ENCODE measurements around the gene TMEM131L.

TMEM131L gene

DNA sequence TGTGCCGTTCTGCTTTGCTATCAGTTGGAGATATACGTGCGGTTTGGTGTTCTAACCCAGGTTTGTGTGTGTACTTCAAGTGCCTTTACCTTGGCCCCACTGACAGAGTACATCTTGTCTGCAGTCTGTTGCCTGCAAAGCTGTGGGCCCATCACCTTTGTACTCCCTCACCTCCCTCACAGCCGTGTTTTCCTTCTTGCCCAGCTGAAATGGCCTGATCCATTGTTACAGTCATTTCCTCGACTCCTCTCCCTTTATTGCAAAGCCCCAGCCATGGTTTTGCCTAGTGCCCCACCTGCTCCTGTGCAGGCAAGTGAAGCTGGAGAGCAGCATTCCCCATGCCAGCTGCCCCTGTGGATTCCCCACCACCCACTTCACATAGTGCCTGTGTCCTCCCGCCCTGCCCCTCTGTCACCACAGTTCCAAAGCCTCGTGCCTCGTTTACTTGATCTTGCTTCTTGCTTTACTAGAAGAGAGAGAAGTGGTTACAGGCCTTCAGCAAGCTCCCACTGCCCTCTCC lies 162.7 kb downstream of the TMEM131L start:
- ChIA-PET POLR2A (no interaction called here), CTCF (interaction anchor here (1.0 kb wide), 1 partner anchor 14 kb away, joined by 4 read pairs; no protein-coding TSS in a partner anchor)
- TF ChIP-seq CTCF (IDR thresholded peaks at IDR 0.05; ENCODE audit: control extremely low read depth, extremely low read depth, low read depth, missing control alignments) = no peak
- no peak for DNase-seq (ENCODE audit: extremely low spot score)

GRCh38 chr4:153629776-153630175 lies 163.6 kb downstream of the TMEM131L start:
- DNase-seq (ENCODE audit: extremely low spot score) = no peak
- no peak for TF ChIP-seq CTCF (IDR thresholded peaks at IDR 0.05; ENCODE audit: control extremely low read depth, extremely low read depth, low read depth, missing control alignments)
- ChIA-PET POLR2A (no interaction called here), CTCF (interaction anchor here (2.1 kb wide), 1 partner anchor 14 kb away, joined by 14 read pairs; no protein-coding TSS in a partner anchor)

GRCh38 chr4:153634738-153635353 lies 168.7 kb downstream of the TMEM131L start:
- ChIA-PET POLR2A (no interaction called here), CTCF (interaction anchor here (0.6 to 2.2 kb wide), 11 partner anchors 9 to 292 kb away, joined by 3 to 14 read pairs (median 3); no protein-coding TSS in a partner anchor)
- no peak for DNase-seq (ENCODE audit: extremely low spot score)
- peak; percentile 38 for TF ChIP-seq CTCF (IDR thresholded peaks at IDR 0.05; ENCODE audit: control extremely low read depth, extremely low read depth, low read depth, missing control alignments)

GRCh38 chr4:153635846-153636245 lies 169.7 kb downstream of the TMEM131L start:
- DNase-seq (ENCODE audit: extremely low spot score) = no peak
- POLR2A ChIA-PET = interaction anchor here (0.6 kb wide), 1 partner anchor 1081 kb away, joined by 7 read pairs; no protein-coding TSS in a partner anchor
- TF ChIP-seq CTCF (IDR thresholded peaks at IDR 0.05; ENCODE audit: control extremely low read depth, extremely low read depth, low read depth, missing control alignments) = no peak
- CTCF ChIA-PET = interaction anchor here (1.5 to 2.2 kb wide), 4 partner anchors 8 to 97 kb away, joined by 3 to 14 read pairs (median 9); no protein-coding TSS in a partner anchor

- POLR2A ChIA-PET = no interaction called here
Observed at GRCh38 chr4:153637201-153637600, 171.0 kb downstream of the TMEM131L start.

DNA sequence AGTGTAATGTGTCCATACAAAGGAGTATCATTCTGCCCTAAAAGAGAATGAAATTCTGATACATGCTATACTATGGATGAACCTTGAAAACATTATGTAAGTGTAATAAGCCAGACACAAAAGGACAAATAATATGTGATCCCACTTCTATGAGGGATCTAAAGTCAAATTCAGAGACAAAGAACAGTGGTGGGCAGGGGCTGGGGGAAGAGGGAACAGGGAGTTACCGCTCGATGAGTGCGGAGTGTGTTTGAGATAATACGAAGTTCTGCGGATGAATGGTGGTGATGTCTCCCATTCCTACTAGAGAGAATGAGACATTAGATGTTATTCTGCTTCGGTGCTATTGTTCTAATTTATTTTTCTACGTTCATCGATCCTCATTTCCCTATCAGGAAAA lies 171.9 kb downstream of the TMEM131L start:
- ChIA-PET CTCF (no interaction called here), POLR2A (no interaction called here)
- TF ChIP-seq CTCF (IDR thresholded peaks at IDR 0.05; ENCODE audit: control extremely low read depth, extremely low read depth, low read depth, missing control alignments) = no peak
- no peak for DNase-seq (ENCODE audit: extremely low spot score)

More at GRCh38 chr4:153637201-153637600, 171.0 kb downstream of the TMEM131L start:
- CTCF ChIA-PET = no interaction called here
- no peak for TF ChIP-seq CTCF (IDR thresholded peaks at IDR 0.05; ENCODE audit: control extremely low read depth, extremely low read depth, low read depth, missing control alignments)
- DNase-seq (ENCODE audit: extremely low spot score) = no peak

All from GM10248 (cell line).